AG04450 (cell line): ENCODE measurements around the gene GJD2. TPM values are rescaled to one million over a fixed set of nuclear protein-coding genes. Genes with fewer than 3 reads are reported as not detected.

ENCODE experiments used
- CTCF ChIA-PET: fragments of 300-600, 350-600 bp; formaldehyde crosslinking; extraction: SDS; loops from one replicate; lab custom pipeline; 2022; ENCODE audit warnings: antibody characterized with exemption, inconsistent platforms; lab: Charles Lee
- POLR2A ChIA-PET: fragments of 350-600 bp; formaldehyde crosslinking; extraction: SDS; loops from one replicate; lab custom pipeline; 2021; ENCODE audit warnings: antibody characterized with exemption, inconsistent platforms; lab: Yijun Ruan, JAX
- DNase-seq: peaks from one replicate; pipeline ENCODE4 v3.0.0-alpha.2; 2011; ENCODE audit warnings: low read depth, low spot score
- H3K27ac ChIP-seq: one replicate; pipeline ENCODE4 v1.5.1; 2012; ENCODE audit warnings: low read depth, low read length, control low read depth
- H3K27me3 ChIP-seq: one replicate; pipeline ENCODE4 v1.6.0; 2012; ENCODE audit warnings: low read length; ENCODE audit not compliant: control insufficient read depth, insufficient read depth
- H3K4me3 ChIP-seq: 2 replicates; pipeline ENCODE4 v1.5.1; 2011; ENCODE audit warnings: mild to moderate bottlenecking, low read depth, low read length, control low read depth
- H3K9me3 ChIP-seq: 2 replicates; pipeline ENCODE4 v1.5.1; 2012; ENCODE audit warnings: low read length; ENCODE audit not compliant: control insufficient read depth, insufficient read depth
- CTCF ChIP-seq: IDR thresholded peaks from 2 replicates; pipeline ENCODE4 v1.5.1; 2011; ENCODE audit warnings: low read depth, low read length, control low read depth, inconsistent platforms
- polyA plus RNA-seq: library from polyadenylated mRNA; depleted of rRNA; stranded (reverse); fragments of >200 nt; gene quantifications from 2 replicates; pipeline ENCODE4 v1.2.3, GENCODE V29; 2011

Gene GJD2
- polyA plus RNA-seq, 1 experiment, result not detected

- no peak overlapping the region for H3K4me3 ChIP-seq
- H3K27me3 ChIP-seq, result peaks cover 33% of the 10 kb centered on the region
- no peak overlapping the region for H3K27ac ChIP-seq
- TF ChIP-seq CTCF, result no peak
- H3K9me3 ChIP-seq, result no peaks in the 10 kb centered on the region
- DNase-seq, result no peak
- CTCF ChIA-PET, result no interaction called here
- POLR2A ChIA-PET, result no interaction called here
Measured at GRCh38 chr15:34739346-34739745, 15.5 kb downstream of the GJD2 start.

GRCh38 chr15:34738002-34738401 lies 16.8 kb downstream of the GJD2 start:
- POLR2A ChIA-PET, result no interaction called here
- CTCF ChIA-PET, result interaction anchor here (1.1 kb wide), 1 partner anchor 182 kb away, joined by 4 read pairs; no protein-coding TSS in a partner anchor
- no peak for TF ChIP-seq CTCF
- Histone ChIP-seq H3K4me3 (no peak overlapping the region), H3K27me3 (peaks cover 23% of the 10 kb centered on the region), H3K27ac (no peak overlapping the region), H3K9me3 (no peaks in the 10 kb centered on the region)
- DNase-seq, result no peak

DNA sequence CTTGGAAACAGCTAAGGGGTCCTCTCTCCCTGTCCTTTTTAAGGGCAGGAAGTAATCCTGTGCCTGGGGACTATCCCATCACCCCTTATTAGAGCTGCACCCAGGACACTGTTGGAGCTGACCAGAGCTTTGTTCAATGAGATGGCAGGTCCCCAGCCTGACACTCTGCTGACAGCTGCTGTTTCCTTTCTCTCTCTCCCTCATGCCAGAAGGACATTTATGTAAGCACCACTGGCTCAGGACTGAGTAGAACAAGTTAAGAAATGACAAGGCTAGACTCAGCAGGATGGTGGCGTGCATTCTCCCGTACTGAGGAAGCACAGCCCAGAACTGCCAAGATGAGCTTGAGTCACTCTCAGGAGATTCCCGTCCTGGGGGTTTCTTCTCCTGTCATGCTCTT lies 17.3 kb downstream of the GJD2 start:
- H3K27me3 ChIP-seq, result peaks cover 23% of the 10 kb centered on the region
- CTCF ChIA-PET, result interaction anchor here (1.1 kb wide), 1 partner anchor 183 kb away, joined by 4 read pairs; no protein-coding TSS in a partner anchor
- H3K4me3 ChIP-seq, result no peak overlapping the region
- no peak overlapping the region for H3K27ac ChIP-seq
- TF ChIP-seq CTCF, result no peak
- H3K9me3 ChIP-seq, result no peaks in the 10 kb centered on the region
- POLR2A ChIA-PET, result no interaction called here
- no peak for DNase-seq

DNA sequence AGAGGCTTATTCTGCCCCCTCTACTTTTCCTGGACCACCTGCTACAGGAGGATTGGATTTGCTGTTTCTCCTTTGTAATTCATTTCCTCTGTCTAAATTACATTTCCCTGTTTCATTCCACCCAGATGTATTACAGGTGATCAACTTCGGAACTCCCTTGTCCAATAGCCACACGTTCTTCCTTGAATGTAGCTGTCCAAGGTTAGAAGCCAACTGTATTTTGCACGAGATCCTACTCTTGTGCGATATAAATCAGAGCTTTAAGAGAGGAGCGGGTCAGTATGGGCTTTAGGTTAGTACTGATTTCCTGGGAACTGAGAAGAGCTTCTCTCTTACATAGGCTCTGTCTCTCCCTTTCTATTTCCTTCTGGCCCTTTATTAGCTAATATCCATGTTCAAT lies 20.5 kb downstream of the GJD2 start:
- no peak overlapping the region for H3K4me3 ChIP-seq
- DNase-seq, result no peak
- peaks cover 23% of the 10 kb centered on the region for H3K27me3 ChIP-seq
- no peak overlapping the region for H3K27ac ChIP-seq
- no peak for TF ChIP-seq CTCF
- no peaks in the 10 kb centered on the region for H3K9me3 ChIP-seq
- ChIA-PET CTCF (no interaction called here), POLR2A (no interaction called here)

GRCh38 chr15:34733621-34734020 lies 21.2 kb downstream of the GJD2 start:
- TF ChIP-seq CTCF, result no peak
- Histone ChIP-seq H3K4me3 (no peak overlapping the region), H3K27ac (no peak overlapping the region), H3K9me3 (no peaks in the 10 kb centered on the region), H3K27me3 (peaks cover 20% of the 10 kb centered on the region)
- DNase-seq, result no peak
- ChIA-PET CTCF (no interaction called here), POLR2A (no interaction called here)
